IMR-90 (cell line): ENCODE data around the gene EDA. TPM values are rescaled to one million over a fixed set of nuclear protein-coding genes. Genes with fewer than 3 reads are reported as not detected.

ENCODE experiments used
- ATAC-seq: fragments of 200-7000 bp; cut with Tn5 transposase; 2 replicates; pipeline ENCODE4 v1.9.1; 2020; ENCODE audit warnings: low read depth, mild to moderate bottlenecking, moderate library complexity
- BruUV-seq: library from RNA; stranded (reverse); fragments of 400-500 nt; replicated peaks from 2 replicates; lab custom pipeline; 2021; lab: Mats Ljungman, UMichigan
- CTCF ChIA-PET: fragments of 300-600 bp; formaldehyde crosslinking; extraction: SDS; loops from one replicate; lab custom pipeline; 2021; ENCODE audit warnings: antibody characterized with exemption; lab: Yijun Ruan, JAX
- POLR2A ChIA-PET: fragments of 300-600 bp; sonication (Branson Sonifier 250); formaldehyde crosslinking; loops from one replicate; lab custom pipeline; 2022; ENCODE audit warnings: antibody characterized with exemption; ENCODE audit not compliant: unreplicated experiment; lab: Charles Lee
- DNase-seq: peaks from one replicate; pipeline ENCODE4 v3.0.0; 2013
- H2AFZ ChIP-seq: replicated peaks from 2 replicates; pipeline ENCODE3; 2013; ENCODE audit warnings: low read length, mild to moderate bottlenecking; ENCODE audit not compliant: poor library complexity
- H2AK5ac ChIP-seq: 2 replicates; pipeline ENCODE4 v1.6.1; 2013; ENCODE audit warnings: low read depth, low read length, inconsistent platforms
- H2AK9ac ChIP-seq: replicated peaks from 2 replicates; pipeline ENCODE3; 2013; ENCODE audit warnings: mild to moderate bottlenecking, low read depth, low read length, moderate library complexity; ENCODE audit not compliant: poor library complexity
- H2BK120ac ChIP-seq: 2 replicates; pipeline ENCODE4 v1.6.1; 2013; ENCODE audit warnings: low read depth, low read length, inconsistent platforms
- H2BK15ac ChIP-seq: 3 replicates; pipeline ENCODE4 v1.6.1; 2013; ENCODE audit warnings: low read depth, low read length, inconsistent platforms
- H2BK20ac ChIP-seq: 2 replicates; pipeline ENCODE4 v1.6.1; 2013; ENCODE audit warnings: low read depth, mild to moderate bottlenecking, inconsistent platforms, low read length, moderate library complexity
- H2BK5ac ChIP-seq: 2 replicates; pipeline ENCODE4 v1.6.1; 2013; ENCODE audit warnings: mild to moderate bottlenecking, low read depth, low read length, inconsistent platforms; ENCODE audit not compliant: poor library complexity, severe bottlenecking
- H3K14ac ChIP-seq: replicated peaks from 2 replicates; pipeline ENCODE4 v1.6.1; 2013; ENCODE audit warnings: low read depth, low read length, inconsistent platforms
- H3K18ac ChIP-seq: 2 replicates; pipeline ENCODE4 v1.6.1; 2013; ENCODE audit warnings: low read depth, low read length, control low read depth
- H3K23ac ChIP-seq: 2 replicates; pipeline ENCODE4 v1.6.1; 2013; ENCODE audit warnings: low read depth, low read length, inconsistent platforms
- H3K27ac ChIP-seq: 2 replicates; pipeline ENCODE4 v1.5.1; 2013; ENCODE audit warnings: mild to moderate bottlenecking, control low read depth, low read length; ENCODE audit not compliant: insufficient read depth
- H3K27me3 ChIP-seq: 2 replicates; pipeline ENCODE4 v1.6.1; 2013; ENCODE audit warnings: low read length; ENCODE audit not compliant: control insufficient read depth, insufficient read depth
- H3K36me3 ChIP-seq: 2 replicates; pipeline ENCODE4 v1.6.1; 2013; ENCODE audit warnings: low read length, mixed read lengths; ENCODE audit not compliant: control insufficient read depth, insufficient read depth
- H3K4ac ChIP-seq: 2 replicates; pipeline ENCODE4 v1.6.1; 2013; ENCODE audit warnings: low read depth, low read length, inconsistent platforms
- H3K4me1 ChIP-seq: 2 replicates; pipeline ENCODE4 v1.6.1; 2013; ENCODE audit warnings: low read length, mixed read lengths; ENCODE audit not compliant: control insufficient read depth, insufficient read depth
- H3K4me2 ChIP-seq: 2 replicates; pipeline ENCODE4 v1.6.1; 2013; ENCODE audit warnings: low read depth, mild to moderate bottlenecking, control low read depth, low read length, moderate library complexity
- H3K4me3 ChIP-seq: 2 replicates; pipeline ENCODE4 v1.5.1; 2013; ENCODE audit warnings: low read depth, mild to moderate bottlenecking, control low read depth, low read length, moderate library complexity; ENCODE audit not compliant: insufficient read depth
- H3K56ac ChIP-seq: 2 replicates; pipeline ENCODE4 v1.6.1; 2013; ENCODE audit warnings: low read length, inconsistent platforms; ENCODE audit not compliant: insufficient read depth; ENCODE audit errors: extremely low read depth
- H3K79me1 ChIP-seq, 2 experiments: 2 replicates each; pipeline ENCODE4 v1.6.1; 2013; ENCODE audit warnings: low read length in 2 of 2, inconsistent platforms in 1 of 2, low read depth in 1 of 2
- H3K9ac ChIP-seq: 2 replicates; pipeline ENCODE4 v1.6.1; 2013; ENCODE audit warnings: low read depth, low read length, control low read depth
- H3K9me1 ChIP-seq: 2 replicates; pipeline ENCODE4 v1.6.1; 2013; ENCODE audit warnings: low read length, inconsistent platforms; ENCODE audit not compliant: insufficient read depth
- H3K9me3 ChIP-seq: 2 replicates; pipeline ENCODE4 v1.6.1; 2013; ENCODE audit warnings: low read length; ENCODE audit not compliant: control insufficient read depth, insufficient read depth
- H4K20me1 ChIP-seq: 2 replicates; pipeline ENCODE4 v1.6.1; 2013; ENCODE audit warnings: low read length, inconsistent platforms; ENCODE audit not compliant: insufficient read depth
- H4K5ac ChIP-seq: 2 replicates; pipeline ENCODE4 v1.6.1; 2013; ENCODE audit warnings: mild to moderate bottlenecking, low read depth, low read length, control low read depth
- H4K8ac ChIP-seq, 2 experiments: 2 replicates each; pipeline ENCODE4 v1.6.1; 2013; ENCODE audit warnings: low read depth in 2 of 2, low read length in 2 of 2, control low read depth in 1 of 2, inconsistent platforms in 1 of 2
- H4K91ac ChIP-seq: 2 replicates; pipeline ENCODE4 v1.6.1; 2013; ENCODE audit warnings: low read depth, low read length, inconsistent platforms; ENCODE audit not compliant: insufficient read depth
- BHLHE40 ChIP-seq: fragments of 150-350 bp; IDR thresholded peaks from 2 replicates; pipeline ENCODE4 v1.6.1; 2016; ENCODE audit warnings: mild to moderate bottlenecking, low read depth, low read length
- CEBPB ChIP-seq: IDR thresholded peaks from 2 replicates; pipeline ENCODE4 v1.6.1; 2012; ENCODE audit warnings: low read depth, low read length, improper control_type of control experiment
- FOS ChIP-seq: fragments of 150-350 bp; IDR thresholded peaks from 2 replicates; pipeline ENCODE4 v1.6.1; 2016; ENCODE audit warnings: low read depth, low read length
- MAFK ChIP-seq: IDR thresholded peaks from 2 replicates; pipeline ENCODE4 v1.6.1; 2012; ENCODE audit warnings: low read depth, low read length, improper control_type of control experiment
- MAZ ChIP-seq: IDR thresholded peaks from 2 replicates; pipeline ENCODE4 v1.6.1; 2012; ENCODE audit warnings: low read depth, mild to moderate bottlenecking, low read length, improper control_type of control experiment, moderate library complexity, borderline replicate concordance
- MXI1 ChIP-seq: IDR thresholded peaks from 2 replicates; pipeline ENCODE4 v1.6.1; 2012; ENCODE audit warnings: low read depth, mild to moderate bottlenecking, low read length, moderate library complexity, borderline replicate concordance
- NFE2L2 ChIP-seq: fragments of 150-350 bp; IDR thresholded peaks from 2 replicates; pipeline ENCODE4 v1.6.1; 2016; ENCODE audit warnings: low read depth, mild to moderate bottlenecking, low read length
- RAD21 ChIP-seq: IDR thresholded peaks from 2 replicates; pipeline ENCODE4 v1.6.1; 2012; ENCODE audit warnings: low read length, improper control_type of control experiment
- RCOR1 ChIP-seq: IDR thresholded peaks from 2 replicates; pipeline ENCODE4 v1.6.1; 2012; ENCODE audit warnings: mild to moderate bottlenecking, low read length, improper control_type of control experiment; ENCODE audit not compliant: insufficient replicate concordance
- WGBS, 2 experiments: methylation state at CpG; one replicate each; pipeline versions ENCODE4 v1.1.5 to v1.1.7; 2013; ENCODE audit warnings: missing lambda C conversion rate in 2 of 2; ENCODE audit not compliant: insufficient read length in 1 of 2; ENCODE audit errors: extremely low coverage in 2 of 2; 5-methylcytosine and 5-hydroxymethylcytosine counted together
- dilution Hi-C: fragments of 300-500 bp; cut with HindIII; formaldehyde crosslinking; loops from one replicate; pipeline ENCODE4 v1.14.3; 2018; ENCODE audit warnings: low sequenced_read_pairs; ENCODE audit not compliant: unreplicated experiment
- in situ Hi-C: fragments of 300-500 bp; cut with MboI; formaldehyde crosslinking; loops from 3 replicates; pipeline ENCODE4 v1.14.3; 2019; ENCODE audit warnings: low sequenced_read_pairs, inconsistent platforms, mixed read lengths
- intact Hi-C: fragments of 100-400 bp; cut with micrococcal nuclease; formaldehyde crosslinking; loops from 2 replicates; pipeline ENCODE4 v1.10.0; 2022
- polyA plus RNA-seq, 3 experiments: library from polyadenylated mRNA; depleted of rRNA; stranded (reverse); fragments of >200 nt; gene quantifications; 2 replicates each; pipeline ENCODE4 v1.2.3, GENCODE V29; 2012; ENCODE audit warnings: low replicate concordance in 1 of 3
- total RNA-seq: library from RNA; depleted of rRNA; stranded (reverse); fragments of >200 nt; gene quantifications from 2 replicates; pipeline ENCODE4 v1.2.3, GENCODE V29; 2012
- TF ChIP-seq, protein P1 (sequence below): fragments of 150-350 bp; IDR thresholded peaks from 2 replicates; pipeline ENCODE4 v1.6.1; 2017; ENCODE audit warnings: mild to moderate bottlenecking, antibody characterized with exemption, low read length, low read depth

EDA gene
- total and polyA plus RNA-seq, 2 of the 4 experiments (the other 2 are of a cell fraction), result under 0.01 TPM; not detected in 1

- no peak overlapping the region for H2BK5ac ChIP-seq
- H3K4me2 ChIP-seq, result no peak overlapping the region
- H4K91ac ChIP-seq, result no peak overlapping the region
- TF ChIP-seq, protein P1, sequence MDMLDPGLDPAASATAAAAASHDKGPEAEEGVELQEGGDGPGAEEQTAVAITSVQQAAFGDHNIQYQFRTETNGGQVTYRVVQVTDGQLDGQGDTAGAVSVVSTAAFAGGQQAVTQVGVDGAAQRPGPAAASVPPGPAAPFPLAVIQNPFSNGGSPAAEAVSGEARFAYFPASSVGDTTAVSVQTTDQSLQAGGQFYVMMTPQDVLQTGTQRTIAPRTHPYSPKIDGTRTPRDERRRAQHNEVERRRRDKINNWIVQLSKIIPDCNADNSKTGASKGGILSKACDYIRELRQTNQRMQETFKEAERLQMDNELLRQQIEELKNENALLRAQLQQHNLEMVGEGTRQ, result no peak
- no peak for TF ChIP-seq CEBPB
- no peak for TF ChIP-seq MAZ
- no peak for TF ChIP-seq NFE2L2
- no peak for TF ChIP-seq MAFK
- no peak for TF ChIP-seq RAD21
- TF ChIP-seq RCOR1, result no peak
- TF ChIP-seq BHLHE40, result no peak
- TF ChIP-seq MXI1, result no peak
- no peak for TF ChIP-seq FOS
- intact Hi-C loops, result no loop called here
- ChIA-PET POLR2A (no interaction called here), CTCF (no interaction called here)
- H3K9me1 ChIP-seq, result no peaks in the 10 kb centered on the region
- no peaks in the 10 kb centered on the region for H4K20me1 ChIP-seq
- H3K9me3 ChIP-seq, result no peaks in the 10 kb centered on the region
- no peak overlapping the region for H3K18ac ChIP-seq
- no peak overlapping the region for H3K4me3 ChIP-seq
- no peak overlapping the region for H2AFZ ChIP-seq
- no peak for ATAC-seq
- dilution Hi-C loops, result no loop called here
- no peak overlapping the region for H3K23ac ChIP-seq
- H3K4me1 ChIP-seq, result no peaks in the 10 kb centered on the region
- no peak overlapping the region for H3K4ac ChIP-seq
- H2BK15ac ChIP-seq, result no peak overlapping the region
- no peaks in the 10 kb centered on the region for H3K79me1 ChIP-seq
- H2AK9ac ChIP-seq, result no peak overlapping the region
- BruUV-seq, result no TSS peak
- no peak overlapping the region for H2BK120ac ChIP-seq
- in situ Hi-C loops, result no loop called here
- H2AK5ac ChIP-seq, result no peak overlapping the region
- no peak overlapping the region for H3K27ac ChIP-seq
- no peak overlapping the region for H3K56ac ChIP-seq
- DNase-seq, result no peak
- H3K27me3 ChIP-seq, result no peaks in the 10 kb centered on the region
- no peaks in the 10 kb centered on the region for H3K36me3 ChIP-seq
- H4K8ac ChIP-seq, result no peak overlapping the region
- H3K9ac ChIP-seq, result no peak overlapping the region
- H4K5ac ChIP-seq, result no peak overlapping the region
- no CpG with 5 or more reads among the region's 2 CpGs for WGBS, 2 experiments
- H3K14ac ChIP-seq, result no peak overlapping the region
- H2BK20ac ChIP-seq, result no peak overlapping the region
These were observed 192.5 kb downstream of the EDA start for GRCh38 chrX:69808375-69808774.
